Astrocyte (in vitro differentiated cells and primary cell): ENCODE data around the gene NEK6. TPM values are rescaled to one million over a fixed set of nuclear protein-coding genes. Genes with fewer than 3 reads are reported as not detected.

ENCODE experiments used
- DNase-seq: peaks from one replicate; pipeline ENCODE4 v3.0.0-alpha.2; 2010; ENCODE audit warnings: low read depth
- FAIRE-seq: peaks from 2 replicates; lab custom pipeline; 2011; peaks lifted over from hg19 to GRCh38; lab: Jason Lieb, UNC
- H2AFZ ChIP-seq: 2 replicates; pipeline ENCODE4 v1.6.0; 2012; ENCODE audit warnings: low read depth, low read length, inconsistent platforms
- H3K27ac ChIP-seq: 2 replicates; pipeline ENCODE4 v1.5.1; 2011; ENCODE audit warnings: low read depth, low read length, inconsistent platforms
- H3K27me3 ChIP-seq: 2 replicates; pipeline ENCODE4 v1.6.0; 2011; ENCODE audit warnings: low read length, inconsistent platforms; ENCODE audit not compliant: insufficient read depth
- H3K36me3 ChIP-seq: 2 replicates; pipeline ENCODE4 v1.5.1; 2011; ENCODE audit warnings: low read length, inconsistent platforms; ENCODE audit not compliant: insufficient read depth
- H3K4me1 ChIP-seq: 2 replicates; pipeline ENCODE4 v1.5.1; 2011; ENCODE audit warnings: low read length, inconsistent platforms; ENCODE audit not compliant: insufficient read depth
- H3K4me2 ChIP-seq: 2 replicates; pipeline ENCODE4 v1.6.0; 2012; ENCODE audit warnings: low read length, inconsistent platforms
- H3K4me3 ChIP-seq: 2 replicates; pipeline ENCODE4 v1.5.1; 2011; ENCODE audit warnings: low read depth, mild to moderate bottlenecking, low read length, inconsistent platforms; ENCODE audit not compliant: insufficient read depth
- H3K79me2 ChIP-seq: 2 replicates; pipeline ENCODE4 v1.6.0; 2012; ENCODE audit warnings: mild to moderate bottlenecking, low read length, inconsistent platforms; ENCODE audit not compliant: insufficient read depth
- H3K9ac ChIP-seq: 2 replicates; pipeline ENCODE4 v1.6.0; 2012; ENCODE audit warnings: mild to moderate bottlenecking, low read length, inconsistent platforms
- H3K9me3 ChIP-seq: 2 replicates; pipeline ENCODE4 v1.5.1; 2012; ENCODE audit warnings: low read depth, mild to moderate bottlenecking, low read length, inconsistent platforms; ENCODE audit not compliant: insufficient read depth
- H4K20me1 ChIP-seq: 2 replicates; pipeline ENCODE4 v1.6.0; 2012; ENCODE audit warnings: low read length, inconsistent platforms; ENCODE audit not compliant: insufficient read depth
- H3K27ac Mint-ChIP-seq: one replicate; pipeline ENCODE4 v1.8.0; 2021; ENCODE audit warnings: mild to moderate bottlenecking, mixed read lengths; ENCODE audit not compliant: unreplicated experiment
- H3K27me3 Mint-ChIP-seq: one replicate; pipeline ENCODE4 v1.8.0; 2021; ENCODE audit warnings: low read depth, mixed read lengths; ENCODE audit not compliant: unreplicated experiment
- H3K36me3 Mint-ChIP-seq: one replicate; pipeline ENCODE4 v1.8.0; 2021; ENCODE audit warnings: low read depth, mixed read lengths; ENCODE audit not compliant: unreplicated experiment
- H3K4me1 Mint-ChIP-seq: one replicate; pipeline ENCODE4 v1.8.0; 2021; ENCODE audit warnings: low read depth, mixed read lengths; ENCODE audit not compliant: unreplicated experiment
- H3K4me3 Mint-ChIP-seq: one replicate; pipeline ENCODE4 v1.8.0; 2021; ENCODE audit warnings: mild to moderate bottlenecking, moderate library complexity, mixed read lengths; ENCODE audit not compliant: unreplicated experiment
- H3K9me3 Mint-ChIP-seq: one replicate; pipeline ENCODE4 v1.8.0; 2021; ENCODE audit warnings: mild to moderate bottlenecking, mixed read lengths; ENCODE audit not compliant: unreplicated experiment
- CTCF ChIP-seq: IDR thresholded peaks from 2 replicates; pipeline ENCODE4 v1.5.1; 2011; ENCODE audit warnings: low read depth, mild to moderate bottlenecking, inconsistent platforms, low read length, moderate library complexity; ENCODE audit not compliant: insufficient read depth
- EZH2 ChIP-seq: IDR thresholded peaks from 2 replicates; pipeline ENCODE4 v1.6.1; 2012; ENCODE audit warnings: mild to moderate bottlenecking, low read length, inconsistent platforms; ENCODE audit not compliant: insufficient read depth
- total RNA-seq: library from RNA; stranded (reverse); gene quantifications from 2 replicates; pipeline ENCODE4 v1.2.1, GENCODE V29; 2021

Gene NEK6
- total RNA-seq, 1 donor from 2014 or later = 76.8 TPM

GRCh38 chr9:124209279-124209678 lies 48.5 kb upstream of the NEK6 start:
- no peak overlapping the region for H3K27ac Mint-ChIP-seq

GRCh38 chr9:124209774-124210173 lies 48.0 kb upstream of the NEK6 start:
- no peaks in the 10 kb centered on the region for H3K36me3 ChIP-seq
- Mint-ChIP-seq H3K4me3 (no peak overlapping the region), H3K27ac (no peak overlapping the region), H3K4me1 (peaks cover 7% of the 10 kb centered on the region), H3K9me3 (peaks cover 11% of the 10 kb centered on the region), H3K27me3 (peaks cover 23% of the 10 kb centered on the region), H3K36me3 (no peaks in the 10 kb centered on the region)
- H3K79me2 ChIP-seq = no peaks in the 10 kb centered on the region
- H3K27me3 ChIP-seq = peaks cover 9% of the 10 kb centered on the region
- H3K4me3 ChIP-seq = no peak overlapping the region
- no peak overlapping the region for H2AFZ ChIP-seq
- no peak overlapping the region for H3K4me2 ChIP-seq
- peaks cover 12% of the 10 kb centered on the region for H3K4me1 ChIP-seq
- FAIRE-seq (no peak), DNase-seq (no peak)
- H4K20me1 ChIP-seq = no peaks in the 10 kb centered on the region
- TF ChIP-seq CTCF (no peak), EZH2 (no peak)
- H3K9me3 ChIP-seq = no peaks in the 10 kb centered on the region
- H3K9ac ChIP-seq = no peak overlapping the region
- H3K27ac ChIP-seq = no peak overlapping the region

More at GRCh38 chr9:124209279-124209678, 48.5 kb upstream of the NEK6 start:
- Histone ChIP-seq H3K36me3 (no peaks in the 10 kb centered on the region), H3K27ac (no peak overlapping the region), H3K9ac (no peak overlapping the region), H3K4me1 (peaks cover 12% of the 10 kb centered on the region), H4K20me1 (no peaks in the 10 kb centered on the region), H3K4me3 (no peak overlapping the region), H3K4me2 (no peak overlapping the region), H3K27me3 (peaks cover 9% of the 10 kb centered on the region), H3K9me3 (no peaks in the 10 kb centered on the region), H2AFZ (no peak overlapping the region), H3K79me2 (no peaks in the 10 kb centered on the region)
- FAIRE-seq (no peak), DNase-seq (no peak)
- H3K4me3 Mint-ChIP-seq = no peak overlapping the region
- peaks cover 21% of the 10 kb centered on the region for H3K27me3 Mint-ChIP-seq
- peaks cover 7% of the 10 kb centered on the region for H3K4me1 Mint-ChIP-seq
- peaks cover 11% of the 10 kb centered on the region for H3K9me3 Mint-ChIP-seq
- TF ChIP-seq EZH2 (no peak), CTCF (no peak)
- H3K36me3 Mint-ChIP-seq = no peaks in the 10 kb centered on the region

- Histone ChIP-seq H3K27me3 (peaks cover 4% of the 10 kb centered on the region), H3K79me2 (no peaks in the 10 kb centered on the region), H3K9me3 (no peaks in the 10 kb centered on the region), H3K27ac (no peak overlapping the region), H3K9ac (no peak overlapping the region), H3K4me3 (no peak overlapping the region), H4K20me1 (no peaks in the 10 kb centered on the region), H3K4me1 (peaks cover 12% of the 10 kb centered on the region), H3K4me2 (no peak overlapping the region), H2AFZ (no peak overlapping the region), H3K36me3 (no peaks in the 10 kb centered on the region)
- Mint-ChIP-seq H3K27ac (no peak overlapping the region), H3K27me3 (peaks cover 24% of the 10 kb centered on the region), H3K4me1 (peaks cover 7% of the 10 kb centered on the region), H3K9me3 (peaks cover 10% of the 10 kb centered on the region), H3K4me3 (no peak overlapping the region), H3K36me3 (no peaks in the 10 kb centered on the region)
- FAIRE-seq = no peak
- DNase-seq = no peak
- TF ChIP-seq EZH2 (no peak), CTCF (no peak)
Observed at GRCh38 chr9:124210697-124211096, 47.1 kb upstream of the NEK6 start.
